ENCODE data around the gene C1orf146.
"Not testable (repeated sequence)": the region's sequence is repeated elsewhere in the genome, so short reads cannot be mapped to it uniquely, and the experiment has no call there.

The C1orf146 gene

GRCh38 chr1:92274939-92275338 lies 57.2 kb downstream of the C1orf146 start:
- DNase-seq (ENCODE audit: low spot score), result no peak

GRCh38 chr1:92276082-92276481 lies 58.4 kb downstream of the C1orf146 start:
- no peak for DNase-seq (ENCODE audit: low spot score)

DNA sequence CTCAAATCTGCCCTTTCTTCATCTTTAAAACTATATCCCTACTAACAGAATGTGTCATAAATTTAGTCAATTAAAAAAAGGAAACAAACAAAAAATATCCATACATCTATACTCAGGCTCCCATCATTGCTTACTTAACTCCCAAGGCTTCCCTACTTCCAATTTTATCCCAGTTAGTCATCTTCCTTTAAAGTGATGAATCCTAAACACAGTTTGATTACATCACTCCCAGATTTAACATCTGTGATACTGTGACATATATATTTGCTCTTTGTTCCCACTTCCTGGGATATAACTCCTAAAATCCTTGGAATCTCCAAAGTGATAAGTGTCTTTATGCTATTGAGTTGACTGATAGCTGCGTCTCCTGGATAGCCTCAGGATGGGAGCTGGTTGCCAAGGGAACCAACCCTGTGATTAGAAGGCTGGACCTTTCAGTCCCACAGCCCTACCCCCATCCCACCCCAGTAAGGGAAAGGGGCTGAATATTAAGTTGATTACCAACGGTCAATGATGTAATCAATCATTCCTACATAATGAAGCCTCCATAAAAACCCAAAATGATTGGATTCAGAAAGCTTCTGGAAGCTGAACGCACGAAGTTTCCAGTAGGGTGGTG lies 59.5 kb downstream of the C1orf146 start:
- DNase-seq (ENCODE audit: low spot score), result no peak

DNA sequence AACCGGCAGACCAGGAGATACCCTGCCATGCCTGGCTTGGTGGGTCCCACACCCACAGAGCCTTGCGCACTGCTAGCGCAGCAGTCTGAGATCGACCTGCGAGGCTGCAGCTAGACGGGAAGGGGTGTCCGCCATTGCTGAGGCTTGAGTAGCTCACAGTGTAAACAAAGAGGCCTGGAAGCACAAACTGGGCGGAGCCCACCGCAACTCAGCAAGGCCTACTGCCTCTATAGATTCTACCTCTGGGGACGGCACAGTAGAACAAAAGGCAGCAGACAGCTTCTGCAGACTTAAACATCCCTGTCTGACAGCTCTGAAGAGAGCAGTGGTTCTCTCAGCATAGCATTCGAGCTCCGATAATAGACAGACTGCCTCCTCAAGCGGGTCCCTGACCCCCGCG lies 62.1 kb downstream of the C1orf146 start:
- not testable (repeated sequence) for DNase-seq (ENCODE audit: low spot score)

DNA sequence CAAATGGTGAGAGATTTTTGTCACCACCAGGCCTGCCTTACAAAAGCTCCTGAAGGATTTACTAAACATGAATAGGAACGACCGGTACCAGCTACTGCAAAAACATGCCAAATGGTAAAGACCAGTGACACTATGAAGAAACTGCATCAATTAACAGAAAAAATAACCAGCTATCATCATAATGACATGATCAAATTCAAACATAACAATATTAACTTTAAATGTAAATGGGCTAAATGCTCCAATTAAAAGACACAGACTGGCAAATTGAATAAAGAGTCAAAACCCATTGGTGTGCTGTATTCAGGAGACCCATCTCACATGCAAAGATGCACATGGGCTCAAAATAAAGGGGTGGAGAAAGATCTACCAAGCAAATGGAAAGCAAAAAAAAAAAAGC lies 63.7 kb downstream of the C1orf146 start:
- not testable (repeated sequence) for DNase-seq (ENCODE audit: low spot score)

GRCh38 chr1:92291372-92291999 lies 73.8 kb downstream of the C1orf146 start:
- peak; percentile 31 for DNase-seq (ENCODE audit: low spot score)
